Stimulated activated naive B cell treated with anti-CD40 and anti-IgM and Interleukin-4, amounts not matched to agents 10 μg/mL and 1 μg/mL and 100 μg/mL, for 72 hours (primary cell): ENCODE measurements around the gene PABPN1L.

Experiments
- ATAC-seq, 2 donors: fragments of 150-1000 bp; cut with Tn5 transposase; replicated peaks; 2 replicates each; pipeline ENCODE4 v1.10.0; 2021; ENCODE audit warnings: moderate library complexity in 1 of 2
- DNase-seq: peaks from one replicate; pipeline ENCODE4 v3.0.0; 2021
- H3K27ac Mint-ChIP-seq: one replicate; pipeline ENCODE4 v1.8.0; 2022; ENCODE audit warnings: mild to moderate bottlenecking, mixed read lengths
- H3K27me3 Mint-ChIP-seq, 2 donors: one replicate each; pipeline ENCODE4 v1.8.0; 2022; ENCODE audit warnings: mixed read lengths in 2 of 2
- H3K36me3 Mint-ChIP-seq, 2 donors: one replicate each; pipeline ENCODE4 v1.8.0; 2022; ENCODE audit warnings: mixed read lengths in 2 of 2, mild to moderate bottlenecking in 1 of 2
- H3K4me1 Mint-ChIP-seq, 2 donors: one replicate each; pipeline ENCODE4 v1.8.0; 2022; ENCODE audit warnings: mixed read lengths in 2 of 2, mild to moderate bottlenecking in 1 of 2
- H3K4me3 Mint-ChIP-seq, 2 donors: one replicate each; pipeline ENCODE4 v1.8.0; 2022; ENCODE audit warnings: mild to moderate bottlenecking in 2 of 2, mixed read lengths in 2 of 2, moderate library complexity in 1 of 2
- H3K9me3 Mint-ChIP-seq, 2 donors: one replicate each; pipeline ENCODE4 v1.8.0; 2022; ENCODE audit warnings: mixed read lengths in 2 of 2, mild to moderate bottlenecking in 1 of 2

The PABPN1L gene

GRCh38 chr16:88874938-88875599, 8.6 kb upstream of the PABPN1L start:
- H3K27ac Mint-ChIP-seq = no peak overlapping the region
- ATAC-seq = no peak
- no peak overlapping the region for H3K4me3 Mint-ChIP-seq

GRCh38 chr16:88872650-88873331, 6.3 kb upstream of the PABPN1L start:
- no peak for ATAC-seq
- Mint-ChIP-seq H3K27me3 (peaks cover 16 to 25% of the 10 kb centered on the region in 2 donors), H3K4me3 (no peak overlapping the region), H3K4me1 (peaks cover 10 to 29% of the 10 kb centered on the region in 2 donors), H3K36me3 (peaks cover 20 to 30% of the 10 kb centered on the region in 2 donors), H3K9me3 (no peaks in the 10 kb centered on the region), H3K27ac (peak overlapping the region; percentile 89)
- DNase-seq = no peak

More at GRCh38 chr16:88874938-88875599, 8.6 kb upstream of the PABPN1L start:
- Mint-ChIP-seq H3K27me3 (peaks cover 5 to 14% of the 10 kb centered on the region in 2 donors), H3K4me1 (peaks cover 12 to 20% of the 10 kb centered on the region in 2 donors), H3K36me3 (peaks cover 27 to 44% of the 10 kb centered on the region in 2 donors), H3K9me3 (no peaks in the 10 kb centered on the region)
- DNase-seq = no peak

- no peak for ATAC-seq
- Mint-ChIP-seq H3K36me3 (peaks cover 18 to 27% of the 10 kb centered on the region in 2 donors), H3K27ac (peak overlapping the region; percentile 89), H3K4me3 (peak overlapping the region in 1 of 2 donors; percentile 32), H3K27me3 (peaks cover 16 to 25% of the 10 kb centered on the region in 2 donors), H3K4me1 (peaks cover 12 to 34% of the 10 kb centered on the region in 2 donors), H3K9me3 (no peaks in the 10 kb centered on the region)
- DNase-seq = no peak
These were observed 5.4 kb upstream of the PABPN1L start for GRCh38 chr16:88871730-88872416.

- Mint-ChIP-seq H3K27me3 (peaks cover 16 to 25% of the 10 kb centered on the region in 2 donors), H3K9me3 (no peaks in the 10 kb centered on the region), H3K4me1 (peaks cover 12 to 34% of the 10 kb centered on the region in 2 donors), H3K27ac (peak overlapping the region; percentile 85), H3K4me3 (peak overlapping the region; percentile 50 to 53), H3K36me3 (peaks cover 14 to 23% of the 10 kb centered on the region in 2 donors)
- DNase-seq (no peak), ATAC-seq (peak; percentile 35 to 37)
These were observed 4.9 kb upstream of the PABPN1L start for GRCh38 chr16:88871349-88871702.

- ATAC-seq (peak; percentile 66 to 70), DNase-seq (peak; percentile 28)
- Mint-ChIP-seq H3K36me3 (peaks cover 11 to 19% of the 10 kb centered on the region in 2 donors), H3K27ac (peak overlapping the region; percentile 87), H3K4me3 (peak overlapping the region; percentile 50 to 53), H3K9me3 (no peaks in the 10 kb centered on the region), H3K27me3 (peaks cover 16 to 25% of the 10 kb centered on the region in 2 donors), H3K4me1 (peaks cover 12 to 34% of the 10 kb centered on the region in 2 donors)
These were observed 4.3 kb upstream of the PABPN1L start for GRCh38 chr16:88870608-88871348.

- Mint-ChIP-seq H3K4me3 (no peak overlapping the region), H3K4me1 (peaks cover 12 to 34% of the 10 kb centered on the region in 2 donors), H3K9me3 (no peaks in the 10 kb centered on the region), H3K27ac (peak overlapping the region; percentile 87), H3K36me3 (peaks cover 3 to 7% of the 10 kb centered on the region in 2 donors), H3K27me3 (peaks cover 16 to 25% of the 10 kb centered on the region in 2 donors)
- DNase-seq (no peak), ATAC-seq (no peak)
These were observed 3.2 kb upstream of the PABPN1L start for GRCh38 chr16:88869673-88869980.

GRCh38 chr16:88868974-88869672, 2.7 kb upstream of the PABPN1L start:
- peaks cover 2% of the 10 kb centered on the region in 2 donors for H3K36me3 Mint-ChIP-seq
- H3K27ac Mint-ChIP-seq = peak overlapping the region; percentile 87
- DNase-seq = no peak
- H3K9me3 Mint-ChIP-seq = no peaks in the 10 kb centered on the region
- peaks cover 12 to 34% of the 10 kb centered on the region in 2 donors for H3K4me1 Mint-ChIP-seq
- H3K27me3 Mint-ChIP-seq = peaks cover 16 to 25% of the 10 kb centered on the region in 2 donors
- ATAC-seq = no peak
- H3K4me3 Mint-ChIP-seq = no peak overlapping the region

GRCh38 chr16:88867581-88868246, 1.3 kb upstream of the PABPN1L start:
- Mint-ChIP-seq H3K4me1 (peaks cover 12 to 34% of the 10 kb centered on the region in 2 donors), H3K27me3 (peaks cover 16 to 25% of the 10 kb centered on the region in 2 donors), H3K36me3 (no peaks in the 10 kb centered on the region), H3K9me3 (no peaks in the 10 kb centered on the region), H3K27ac (no peak overlapping the region), H3K4me3 (no peak overlapping the region)
- no peak for ATAC-seq
- no peak for DNase-seq

- peaks cover 14 to 18% of the 10 kb centered on the region in 2 donors for H3K27me3 Mint-ChIP-seq
- no peak overlapping the region for H3K4me3 Mint-ChIP-seq
- H3K4me1 Mint-ChIP-seq = peaks cover 5 to 20% of the 10 kb centered on the region in 2 donors
- ATAC-seq (no peak), DNase-seq (no peak)
- no peak overlapping the region for H3K27ac Mint-ChIP-seq
- H3K9me3 Mint-ChIP-seq = no peaks in the 10 kb centered on the region
- H3K36me3 Mint-ChIP-seq = peaks cover 2 to 5% of the 10 kb centered on the region in 2 donors
These were observed 718 bp downstream of the PABPN1L start for GRCh38 chr16:88865742-88866141.

GRCh38 chr16:88865310-88865709, 1.1 kb downstream of the PABPN1L start:
- DNase-seq (no peak), ATAC-seq (no peak)
- Mint-ChIP-seq H3K27ac (no peak overlapping the region), H3K9me3 (no peaks in the 10 kb centered on the region), H3K4me1 (peaks cover 2 to 15% of the 10 kb centered on the region in 2 donors), H3K4me3 (no peak overlapping the region), H3K36me3 (peaks cover 2 to 8% of the 10 kb centered on the region in 2 donors), H3K27me3 (peaks cover 11 to 14% of the 10 kb centered on the region in 2 donors)

GRCh38 chr16:88864521-88864920, 1.9 kb downstream of the PABPN1L start:
- no peak for ATAC-seq

GRCh38 chr16:88864099-88864498, 2.4 kb downstream of the PABPN1L start:
- Mint-ChIP-seq H3K4me1 (peaks cover 2 to 6% of the 10 kb centered on the region in 2 donors), H3K36me3 (peaks cover 2 to 11% of the 10 kb centered on the region in 2 donors), H3K4me3 (no peak overlapping the region), H3K27me3 (peaks cover under 1 to 1% of the 10 kb centered on the region in 2 donors), H3K9me3 (no peaks in the 10 kb centered on the region), H3K27ac (no peak overlapping the region)
- ATAC-seq (no peak), DNase-seq (no peak)

More at GRCh38 chr16:88864521-88864920, 1.9 kb downstream of the PABPN1L start:
- DNase-seq = no peak
- Mint-ChIP-seq H3K36me3 (peaks cover 2 to 8% of the 10 kb centered on the region in 2 donors), H3K27ac (no peak overlapping the region), H3K4me3 (no peak overlapping the region), H3K4me1 (peaks cover 2 to 9% of the 10 kb centered on the region in 2 donors), H3K27me3 (peaks cover 5 to 6% of the 10 kb centered on the region in 2 donors), H3K9me3 (no peaks in the 10 kb centered on the region)

GRCh38 chr16:88863426-88863825, 3.0 kb downstream of the PABPN1L start:
- Mint-ChIP-seq H3K4me3 (no peak overlapping the region), H3K4me1 (peaks cover 3 to 10% of the 10 kb centered on the region in 2 donors), H3K27me3 (no peaks in the 10 kb centered on the region), H3K27ac (no peak overlapping the region), H3K36me3 (peaks cover 3 to 14% of the 10 kb centered on the region in 2 donors), H3K9me3 (no peaks in the 10 kb centered on the region)
- DNase-seq = no peak
- ATAC-seq = no peak
